Measurements from ENCODE around the gene TBC1D23.

DNA sequence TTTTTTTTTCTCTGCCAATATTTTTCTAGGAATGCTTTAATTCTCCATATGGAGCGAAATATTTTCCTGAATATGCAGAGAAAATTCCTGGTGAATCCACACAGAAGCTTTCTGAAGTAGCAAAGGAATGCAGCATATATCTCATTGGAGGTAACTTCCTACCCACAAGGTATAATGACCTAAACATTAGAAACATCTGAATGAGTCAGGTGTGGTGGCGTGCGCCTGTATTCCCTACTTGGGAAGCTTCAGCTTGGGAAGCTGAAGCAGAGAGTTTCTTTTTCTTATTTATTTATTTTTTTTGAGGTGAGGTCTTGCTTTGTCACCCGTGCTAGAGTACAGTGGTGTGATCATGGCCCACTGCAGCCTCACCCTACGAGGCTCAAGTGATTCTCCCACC, 79.0 kb downstream of the TBC1D23 start:
- TF ChIP-seq, protein P1, sequence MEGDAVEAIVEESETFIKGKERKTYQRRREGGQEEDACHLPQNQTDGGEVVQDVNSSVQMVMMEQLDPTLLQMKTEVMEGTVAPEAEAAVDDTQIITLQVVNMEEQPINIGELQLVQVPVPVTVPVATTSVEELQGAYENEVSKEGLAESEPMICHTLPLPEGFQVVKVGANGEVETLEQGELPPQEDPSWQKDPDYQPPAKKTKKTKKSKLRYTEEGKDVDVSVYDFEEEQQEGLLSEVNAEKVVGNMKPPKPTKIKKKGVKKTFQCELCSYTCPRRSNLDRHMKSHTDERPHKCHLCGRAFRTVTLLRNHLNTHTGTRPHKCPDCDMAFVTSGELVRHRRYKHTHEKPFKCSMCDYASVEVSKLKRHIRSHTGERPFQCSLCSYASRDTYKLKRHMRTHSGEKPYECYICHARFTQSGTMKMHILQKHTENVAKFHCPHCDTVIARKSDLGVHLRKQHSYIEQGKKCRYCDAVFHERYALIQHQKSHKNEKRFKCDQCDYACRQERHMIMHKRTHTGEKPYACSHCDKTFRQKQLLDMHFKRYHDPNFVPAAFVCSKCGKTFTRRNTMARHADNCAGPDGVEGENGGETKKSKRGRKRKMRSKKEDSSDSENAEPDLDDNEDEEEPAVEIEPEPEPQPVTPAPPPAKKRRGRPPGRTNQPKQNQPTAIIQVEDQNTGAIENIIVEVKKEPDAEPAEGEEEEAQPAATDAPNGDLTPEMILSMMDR (IDR thresholded peaks at IDR 0.05; ENCODE audit: low read depth, low read length, missing input control): no peak
- TF ChIP-seq, protein P2, sequence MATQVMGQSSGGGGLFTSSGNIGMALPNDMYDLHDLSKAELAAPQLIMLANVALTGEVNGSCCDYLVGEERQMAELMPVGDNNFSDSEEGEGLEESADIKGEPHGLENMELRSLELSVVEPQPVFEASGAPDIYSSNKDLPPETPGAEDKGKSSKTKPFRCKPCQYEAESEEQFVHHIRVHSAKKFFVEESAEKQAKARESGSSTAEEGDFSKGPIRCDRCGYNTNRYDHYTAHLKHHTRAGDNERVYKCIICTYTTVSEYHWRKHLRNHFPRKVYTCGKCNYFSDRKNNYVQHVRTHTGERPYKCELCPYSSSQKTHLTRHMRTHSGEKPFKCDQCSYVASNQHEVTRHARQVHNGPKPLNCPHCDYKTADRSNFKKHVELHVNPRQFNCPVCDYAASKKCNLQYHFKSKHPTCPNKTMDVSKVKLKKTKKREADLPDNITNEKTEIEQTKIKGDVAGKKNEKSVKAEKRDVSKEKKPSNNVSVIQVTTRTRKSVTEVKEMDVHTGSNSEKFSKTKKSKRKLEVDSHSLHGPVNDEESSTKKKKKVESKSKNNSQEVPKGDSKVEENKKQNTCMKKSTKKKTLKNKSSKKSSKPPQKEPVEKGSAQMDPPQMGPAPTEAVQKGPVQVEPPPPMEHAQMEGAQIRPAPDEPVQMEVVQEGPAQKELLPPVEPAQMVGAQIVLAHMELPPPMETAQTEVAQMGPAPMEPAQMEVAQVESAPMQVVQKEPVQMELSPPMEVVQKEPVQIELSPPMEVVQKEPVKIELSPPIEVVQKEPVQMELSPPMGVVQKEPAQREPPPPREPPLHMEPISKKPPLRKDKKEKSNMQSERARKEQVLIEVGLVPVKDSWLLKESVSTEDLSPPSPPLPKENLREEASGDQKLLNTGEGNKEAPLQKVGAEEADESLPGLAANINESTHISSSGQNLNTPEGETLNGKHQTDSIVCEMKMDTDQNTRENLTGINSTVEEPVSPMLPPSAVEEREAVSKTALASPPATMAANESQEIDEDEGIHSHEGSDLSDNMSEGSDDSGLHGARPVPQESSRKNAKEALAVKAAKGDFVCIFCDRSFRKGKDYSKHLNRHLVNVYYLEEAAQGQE (IDR thresholded peaks at IDR 0.05): no peak
- TF ChIP-seq JUND (IDR thresholded peaks at IDR 0.05): no peak
- no peak for TF ChIP-seq FOXA2 (IDR thresholded peaks at IDR 0.05)
- TF ChIP-seq, protein P3, sequence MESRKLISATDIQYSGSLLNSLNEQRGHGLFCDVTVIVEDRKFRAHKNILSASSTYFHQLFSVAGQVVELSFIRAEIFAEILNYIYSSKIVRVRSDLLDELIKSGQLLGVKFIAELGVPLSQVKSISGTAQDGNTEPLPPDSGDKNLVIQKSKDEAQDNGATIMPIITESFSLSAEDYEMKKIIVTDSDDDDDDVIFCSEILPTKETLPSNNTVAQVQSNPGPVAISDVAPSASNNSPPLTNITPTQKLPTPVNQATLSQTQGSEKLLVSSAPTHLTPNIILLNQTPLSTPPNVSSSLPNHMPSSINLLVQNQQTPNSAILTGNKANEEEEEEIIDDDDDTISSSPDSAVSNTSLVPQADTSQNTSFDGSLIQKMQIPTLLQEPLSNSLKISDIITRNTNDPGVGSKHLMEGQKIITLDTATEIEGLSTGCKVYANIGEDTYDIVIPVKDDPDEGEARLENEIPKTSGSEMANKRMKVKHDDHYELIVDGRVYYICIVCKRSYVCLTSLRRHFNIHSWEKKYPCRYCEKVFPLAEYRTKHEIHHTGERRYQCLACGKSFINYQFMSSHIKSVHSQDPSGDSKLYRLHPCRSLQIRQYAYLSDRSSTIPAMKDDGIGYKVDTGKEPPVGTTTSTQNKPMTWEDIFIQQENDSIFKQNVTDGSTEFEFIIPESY (IDR thresholded peaks at IDR 0.05): no peak
- TF ChIP-seq, protein P4, sequence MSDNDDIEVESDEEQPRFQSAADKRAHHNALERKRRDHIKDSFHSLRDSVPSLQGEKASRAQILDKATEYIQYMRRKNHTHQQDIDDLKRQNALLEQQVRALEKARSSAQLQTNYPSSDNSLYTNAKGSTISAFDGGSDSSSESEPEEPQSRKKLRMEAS (IDR thresholded peaks at IDR 0.05): no peak
- TF ChIP-seq TAF1 (conservative IDR thresholded peaks at IDR 0.05): no peak
- TF ChIP-seq YY1 (IDR thresholded peaks at IDR 0.05): no peak

Data from liver (tissue), 3 donors.